GM19324 (cell line): ENCODE data around the gene C10orf67.

Source experiments
- ATAC-seq: cut with Tn5 transposase; IDR thresholded peaks from one replicate; pipeline ENCODE4 v1.9.1; 2021; ENCODE audit warnings: mild to moderate bottlenecking, moderate library complexity; ENCODE audit not compliant: unreplicated experiment, low FRiP score

Gene C10orf67

GRCh38 chr10:23200586-23200985, 144.0 kb downstream of the C10orf67 start:
- no peak for ATAC-seq

GRCh38 chr10:23199768-23200511, 144.7 kb downstream of the C10orf67 start:
- no peak for ATAC-seq

- ATAC-seq, result no peak
Measured at GRCh38 chr10:23198940-23199767, 145.4 kb downstream of the C10orf67 start.

DNA sequence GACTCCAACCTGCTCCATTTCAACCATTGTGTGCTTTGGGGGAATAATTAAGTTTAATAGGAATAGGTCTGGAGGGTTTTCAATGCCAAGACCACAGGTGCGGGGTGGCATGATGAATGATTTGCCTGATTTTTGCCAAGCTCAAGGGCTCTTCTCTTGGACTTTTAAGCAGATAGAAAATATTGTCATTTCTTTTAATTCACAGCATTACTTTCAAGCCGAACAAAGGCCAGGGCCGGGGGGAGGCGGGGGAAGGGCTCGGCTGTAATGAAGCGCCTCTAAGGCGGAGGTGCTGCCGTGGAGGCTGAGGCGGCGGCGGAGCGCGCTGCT, 146.0 kb downstream of the C10orf67 start:
- no peak for ATAC-seq

- ATAC-seq, result no peak
Measured at GRCh38 chr10:23197416-23197861, 147.2 kb downstream of the C10orf67 start.

DNA sequence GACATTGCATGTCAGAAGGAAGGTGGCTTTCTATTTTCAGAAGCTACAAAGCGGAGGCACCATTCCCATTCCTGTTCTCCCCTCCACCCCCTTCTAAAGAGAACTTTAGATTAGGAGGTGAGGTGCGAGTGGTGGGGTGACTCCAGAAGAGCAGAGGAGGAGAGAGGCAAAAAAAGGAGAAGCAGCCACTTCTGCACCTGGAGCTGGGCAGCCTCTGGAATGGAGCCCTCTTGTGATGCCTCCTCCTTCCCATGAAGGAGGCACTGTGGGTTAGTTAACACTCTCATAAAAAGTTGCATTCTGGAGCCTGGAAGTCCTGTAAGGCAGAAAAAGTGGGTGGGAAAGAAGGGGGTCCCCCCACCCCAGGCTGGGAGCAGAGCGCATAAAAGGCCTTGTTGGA, 147.7 kb downstream of the C10orf67 start:
- ATAC-seq, result no peak

DNA sequence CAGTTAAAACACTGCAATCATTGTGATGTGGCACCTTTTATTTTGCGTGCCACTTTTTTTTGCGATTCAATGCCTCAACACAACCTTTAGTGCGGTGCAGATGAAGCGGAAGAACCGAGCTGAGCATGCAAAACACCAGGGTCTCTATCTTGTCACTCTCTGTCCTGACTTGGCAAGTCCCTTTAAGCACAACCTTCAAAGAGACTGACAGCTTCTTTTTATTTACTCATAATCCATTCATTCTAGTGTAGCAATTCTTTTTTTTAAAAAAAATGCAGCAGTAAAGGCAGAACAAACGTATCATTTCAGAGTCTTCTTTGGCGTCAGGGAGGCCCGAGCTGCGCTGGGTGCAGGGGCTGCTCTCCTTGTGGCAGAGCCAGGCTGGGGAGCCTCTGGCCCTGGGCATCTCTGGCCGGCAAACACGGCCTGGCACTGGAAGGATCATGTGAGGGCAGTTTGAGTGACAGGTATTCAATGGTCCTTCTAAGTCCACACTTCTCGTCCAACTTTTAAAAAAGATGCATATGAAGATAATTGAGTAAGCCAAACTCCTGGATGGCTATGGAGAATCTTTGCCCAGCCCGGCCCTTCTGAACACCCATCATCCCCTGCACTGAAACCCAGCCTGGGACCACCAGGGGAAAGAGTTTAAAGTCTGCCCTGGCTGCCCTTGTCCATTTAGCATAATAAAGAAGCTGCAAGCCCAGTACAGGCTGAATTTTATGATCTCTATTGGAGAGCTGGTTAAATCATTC, 148.6 kb downstream of the C10orf67 start:
- ATAC-seq, result no peak

GRCh38 chr10:23194966-23195845, 149.4 kb downstream of the C10orf67 start:
- no peak for ATAC-seq

GRCh38 chr10:23194471-23194965, 150.1 kb downstream of the C10orf67 start:
- ATAC-seq, result no peak

DNA sequence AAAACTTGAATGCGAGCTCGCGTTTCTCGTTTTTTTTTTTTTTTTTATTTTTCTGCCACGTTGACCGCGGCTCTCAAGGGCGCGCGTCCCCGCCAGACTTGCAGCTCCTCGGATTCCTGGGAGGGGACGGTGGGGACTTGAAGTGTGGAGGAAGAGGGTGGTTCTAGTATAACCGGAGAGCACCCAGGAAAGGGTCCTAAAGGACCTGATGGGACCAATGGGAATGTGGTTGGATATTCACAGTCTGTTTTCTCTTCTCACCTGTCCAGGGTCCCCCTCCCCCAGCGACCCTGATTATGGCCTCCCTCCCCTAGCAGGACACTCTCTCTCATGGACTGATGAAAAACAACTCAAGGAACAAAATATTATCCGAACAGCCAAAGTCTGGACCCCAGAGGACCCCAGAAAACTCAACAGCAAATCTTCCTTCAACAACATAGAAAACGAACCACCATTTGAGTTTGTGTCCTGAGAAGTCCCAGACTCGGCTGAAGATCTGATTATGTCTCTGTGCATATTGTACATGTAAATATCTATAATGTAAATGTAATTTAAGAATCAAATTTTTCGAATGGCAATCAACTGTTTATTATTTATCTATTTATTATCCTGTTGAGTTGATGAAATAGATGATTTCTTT, 151.0 kb downstream of the C10orf67 start:
- no peak for ATAC-seq

GRCh38 chr10:23192712-23193434, 151.7 kb downstream of the C10orf67 start:
- ATAC-seq, result no peak

- ATAC-seq, result no peak
Measured at GRCh38 chr10:23191764-23192711, 152.6 kb downstream of the C10orf67 start, which contains the start of gene PTF1A. Gene PTF1A (plus strand): TSS chr10:23192312. CDS start chr10:23192531, 219 bp downstream.

DNA sequence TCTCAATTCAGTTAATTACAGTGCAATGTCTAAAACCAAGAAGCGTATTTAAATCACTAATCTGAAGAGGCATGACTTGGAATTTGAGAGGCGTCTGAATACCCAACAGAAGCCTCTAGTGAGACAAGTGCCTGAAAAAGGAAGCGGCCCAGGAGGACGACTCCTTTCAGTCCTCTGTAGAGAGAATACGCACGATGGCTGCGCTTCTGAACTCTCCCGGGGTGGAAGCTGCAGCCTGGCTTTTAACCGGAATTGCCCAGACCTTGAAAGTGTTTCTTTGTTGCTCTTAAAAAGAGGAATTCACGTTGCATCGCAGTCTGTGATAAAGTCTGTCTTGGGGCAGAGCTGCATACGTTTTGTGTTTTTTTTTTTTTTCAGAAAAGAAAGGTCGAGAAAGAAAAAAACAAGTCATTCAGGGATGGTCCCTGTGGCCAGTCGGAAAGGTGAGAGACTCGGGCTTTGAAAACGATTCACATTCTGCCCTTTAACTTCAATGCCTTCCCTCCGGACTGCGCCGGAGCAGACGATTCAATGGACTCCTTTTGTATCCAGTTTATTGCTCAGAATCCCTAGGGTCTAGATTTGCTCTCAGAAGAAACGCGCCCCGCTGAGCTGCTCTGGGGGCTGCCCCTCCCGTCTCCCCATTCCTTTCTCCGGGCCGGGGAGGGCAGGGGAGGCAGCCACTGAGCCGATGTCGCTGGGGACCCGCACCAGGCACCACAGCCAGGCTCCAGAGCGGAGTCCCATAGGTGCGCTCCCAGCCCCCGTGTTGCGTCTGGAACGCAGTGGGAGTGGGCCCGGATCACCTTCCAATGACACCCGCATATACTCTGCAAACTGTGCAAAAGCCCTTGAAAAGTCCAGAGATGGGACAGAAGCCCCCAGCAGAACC, 153.5 kb downstream of the C10orf67 start:
- ATAC-seq, result no peak

DNA sequence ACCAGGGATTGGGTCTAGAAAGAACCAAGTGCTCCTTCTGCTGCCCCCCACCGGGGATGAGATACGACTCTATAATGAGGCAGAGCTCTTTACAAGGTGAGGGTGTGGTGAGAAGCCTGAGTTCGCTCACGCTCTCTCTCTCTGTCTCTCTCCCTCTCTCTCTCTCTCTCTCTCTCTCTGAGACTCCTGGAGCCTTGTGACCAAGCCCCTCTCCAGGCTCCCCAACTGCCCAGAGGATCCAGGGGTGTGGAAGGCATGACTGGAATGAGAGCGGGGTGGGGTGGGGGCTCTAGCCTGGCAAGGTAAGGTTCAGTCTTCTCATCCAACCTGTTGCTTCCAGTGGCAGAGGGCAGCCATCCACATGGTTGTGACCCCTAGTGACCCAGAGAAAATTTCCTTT, 155.6 kb downstream of the C10orf67 start:
- ATAC-seq, result no peak

DNA sequence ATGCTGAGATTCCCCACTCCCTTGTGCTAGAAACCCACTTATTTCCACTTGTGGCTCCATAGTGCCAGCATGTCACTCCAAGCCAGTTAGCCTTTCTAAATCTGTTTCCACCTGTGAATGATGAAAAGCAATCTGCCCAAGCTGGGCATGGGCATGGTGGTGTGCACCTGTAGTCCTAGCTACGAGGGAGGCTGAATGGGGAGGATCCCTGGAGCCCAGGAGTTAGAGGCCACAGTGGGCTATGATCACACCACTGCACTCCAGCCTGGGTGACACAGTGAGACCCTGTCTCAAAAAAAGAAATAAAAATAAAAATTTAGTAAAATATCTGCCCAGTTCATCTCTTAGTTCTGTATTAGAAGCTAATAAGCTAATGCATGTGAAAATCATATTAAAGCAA, 157.4 kb downstream of the C10orf67 start:
- no peak for ATAC-seq

- ATAC-seq, result no peak
Measured at GRCh38 chr10:23186697-23187096, 157.9 kb downstream of the C10orf67 start.

- no peak for ATAC-seq
Measured at GRCh38 chr10:23186178-23186577, 158.4 kb downstream of the C10orf67 start.
